Ovary (tissue), 9 donors: ENCODE measurements around the gene AGXT. TPM values are rescaled to one million over a fixed set of nuclear protein-coding genes. Genes with fewer than 3 reads are reported as not detected.

Experiments used
- DNase-seq, 5 donors: peaks; one replicate each; pipeline ENCODE4 v3.0.0-alpha.2; 2019 to 2020
- H3K27ac ChIP-seq, 2 donors: fragments of 200-600 bp; one replicate each; pipeline versions ENCODE4 v1.5.1 to v1.8.0; 2019 to 2022
- H3K27me3 ChIP-seq: fragments of 200-600 bp; one replicate; pipeline ENCODE4 v1.8.0; 2022
- H3K36me3 ChIP-seq: fragments of 200-600 bp; sonication (generic); one replicate; pipeline ENCODE4 v1.5.1; 2019
- H3K4me1 ChIP-seq: one replicate; pipeline ENCODE4 v1.8.1; 2013; ENCODE audit warnings: mild to moderate bottlenecking, moderate library complexity; ENCODE audit not compliant: insufficient read depth
- H3K4me3 ChIP-seq: fragments of 200-600 bp; sonication (generic); one replicate; pipeline ENCODE4 v1.5.1; 2017
- H3K9me3 ChIP-seq, 2 donors: fragments of 200-600 bp in 1 of 2; sonication (generic) in 1 of 2; one replicate each; pipeline versions ENCODE4 v1.5.1 to v1.8.1; 2013 to 2019; ENCODE audit warnings: mild to moderate bottlenecking in 1 of 2, moderate library complexity in 1 of 2
- CTCF ChIP-seq, 3 donors: fragments of 450-650 bp in 2 of 3; fragments of 200-600 bp in 1 of 3; IDR thresholded peaks; one replicate each; pipeline versions ENCODE4 v1.5.1 to v1.8.0; 2016 to 2022; ENCODE audit warnings: antibody characterized with exemption in 3 of 3, mild to moderate bottlenecking in 1 of 3
- EP300 ChIP-seq: sonication (generic); formaldehyde crosslinking; IDR thresholded peaks from one replicate; pipeline ENCODE4 v1.6.1; 2017; ENCODE audit warnings: antibody characterized with exemption
- POLR2A ChIP-seq: fragments of 450-650 bp; IDR thresholded peaks from one replicate; pipeline ENCODE4 v1.6.1; 2017; ENCODE audit warnings: antibody characterized with exemption, mild to moderate bottlenecking, moderate library complexity
- WGBS, 3 donors: extraction: QIAGEN DNeasy Blood & Tissue Kit in 1 of 3; methylation state at CpG; one replicate each; pipeline versions ENCODE4 v1.1.5 to v1.1.7; 2013 to 2017; 5-methylcytosine and 5-hydroxymethylcytosine counted together
- intact Hi-C, 4 donors: fragments of 100-400 bp; cut with DNase I; formaldehyde crosslinking; loops; one replicate each; pipeline versions ENCODE4 v1.11.0 to v1.15.1; 2022 to 2023
- polyA plus RNA-seq, 2 donors: library from polyadenylated mRNA; stranded (reverse); fragments of 200-250 nt in 1 of 2; fragments of 350-450 nt in 1 of 2; fragmentation: Illumina TruSeq in 1 of 2; extraction: RNeasy Lipid Tissue Mini Kit (QIAGEN cat#74804) in 1 of 2; gene quantifications; one replicate each; pipeline ENCODE4 v1.2.3, GENCODE V29; 2013 to 2014
- total RNA-seq, 7 donors: library from RNA; depleted of rRNA in 2 of 7; stranded (reverse); fragments of >200 nt in 2 of 7; fragmentation: NEBNext Ultra II Directional in 3 of 7; extraction: Animal tissue kit (Norgen Biotek cat#: 25700) in 3 of 7; gene quantifications; one replicate each; pipeline versions ENCODE4 v1.1.0 to v1.2.4, GENCODE V29; 2016 to 2023
- donor health status: DM: no; HTN: no; CAD: no; lungs with moderate emphysema.
- donor health status: DM: no; HTN: no; CAD: no.
- donor health status: Bipolar disorder and iron deficiency.
- donor health status: DM: yes; HTN: yes; CAD: no.
- donor health status: DM: no; HTN: no; CAD: no.
- donor health status: DM: yes; HTN: yes; CAD: no.

Gene AGXT
- total and polyA plus RNA-seq, 9 donors = 0.04 to 0.79 (median 0.25) TPM; not detected in 6

GRCh38 chr2:240833724-240834285, 34.8 kb upstream of the AGXT start:
- Histone ChIP-seq H3K4me1 (peaks cover 6% of the 10 kb centered on the region), H3K36me3 (no peaks in the 10 kb centered on the region), H3K27ac (no peak overlapping the region), H3K4me3 (no peak overlapping the region), H3K9me3 (no peaks in the 10 kb centered on the region), H3K27me3 (no peaks in the 10 kb centered on the region)
- DNase-seq = peak in 2 of 5 donors; percentile 17 to 34
- WGBS, 3 donors = 72 to 79% (median 73%) methylated on average over 8 of the region's 8 CpGs
- intact Hi-C loops = no loop called here
- TF ChIP-seq CTCF (IDR thresholded peaks at IDR 0.05) (no peak), POLR2A (no peak), EP300 (no peak)

- TF ChIP-seq CTCF (IDR thresholded peaks at IDR 0.05) (no peak), POLR2A (no peak), EP300 (no peak)
- no peaks in the 10 kb centered on the region for H3K27me3 ChIP-seq
- peak in 1 of 5 donors; percentile 14 for DNase-seq
- H3K9me3 ChIP-seq = no peaks in the 10 kb centered on the region
- no peaks in the 10 kb centered on the region for H3K36me3 ChIP-seq
- H3K4me3 ChIP-seq = no peak overlapping the region
- peaks cover 6% of the 10 kb centered on the region for H3K4me1 ChIP-seq
- H3K27ac ChIP-seq = no peak overlapping the region
- WGBS, 3 donors = 69 to 78% (median 78%) methylated on average over 6 of the region's 6 CpGs
- intact Hi-C loops = no loop called here
These were observed 34.1 kb upstream of the AGXT start for GRCh38 chr2:240834377-240834975.

- intact Hi-C loops = no loop called here
- Histone ChIP-seq H3K4me3 (no peak overlapping the region), H3K36me3 (no peaks in the 10 kb centered on the region), H3K27me3 (no peaks in the 10 kb centered on the region), H3K27ac (no peak overlapping the region), H3K9me3 (no peaks in the 10 kb centered on the region), H3K4me1 (peaks cover 6% of the 10 kb centered on the region)
- DNase-seq = peak in 1 of 5 donors; percentile 12
- TF ChIP-seq CTCF (IDR thresholded peaks at IDR 0.05) = no peak
- TF ChIP-seq EP300 = no peak
- no peak for TF ChIP-seq POLR2A
- 80 to 90% (median 83%) methylated on average over 9 of the region's 9 CpGs for WGBS, 3 donors
These were observed 33.1 kb upstream of the AGXT start for GRCh38 chr2:240835528-240835927.

GRCh38 chr2:240836781-240837467, 31.7 kb upstream of the AGXT start:
- H3K27me3 ChIP-seq = no peaks in the 10 kb centered on the region
- H3K9me3 ChIP-seq = no peaks in the 10 kb centered on the region
- TF ChIP-seq CTCF (IDR thresholded peaks at IDR 0.05) (no peak), POLR2A (no peak), EP300 (no peak)
- peak in 4 of 5 donors; percentile 38 to 76 (median 46) for DNase-seq
- no peaks in the 10 kb centered on the region for H3K36me3 ChIP-seq
- H3K27ac ChIP-seq = no peak overlapping the region
- peaks cover 3% of the 10 kb centered on the region for H3K4me1 ChIP-seq
- H3K4me3 ChIP-seq = no peak overlapping the region
- intact Hi-C loops = no loop called here
- 18 to 37% (median 20%) methylated on average over 16 to 17 of the region's 17 CpGs for WGBS, 3 donors
